SK-N-SH (cell line): Measurements from ENCODE around the gene DMKN. TPM values are rescaled to one million over a fixed set of nuclear protein-coding genes. Genes with fewer than 3 reads are reported as not detected.

Source experiments
- CTCF ChIA-PET: fragments of 300-600, 350-600 bp; formaldehyde crosslinking; extraction: SDS; loops from one replicate; lab custom pipeline; 2021; lab: Yijun Ruan, JAX
- POLR2A ChIA-PET: fragments of 350-600 bp; sonication (Branson Sonifier 250); formaldehyde crosslinking; extraction: SDS; loops from one replicate; lab custom pipeline; 2020; ENCODE audit warnings: antibody characterized with exemption, inconsistent platforms; lab: Yijun Ruan, JAX
- DNase-seq: peaks from one replicate; pipeline ENCODE4 v3.0.0; 2012
- H2AFZ ChIP-seq: fragments of 200-600 bp; sonication (generic); 2 replicates; pipeline ENCODE4 v1.8.1; 2016; ENCODE audit warnings: antibody characterized with exemption, mild to moderate bottlenecking, low read depth
- H3F3A ChIP-seq: fragments of 200-600 bp; sonication (generic); replicated peaks from 2 replicates; pipeline ENCODE3; 2016; ENCODE audit warnings: antibody characterized with exemption, mild to moderate bottlenecking; ENCODE audit not compliant: insufficient read depth
- H3K27ac ChIP-seq, 2 experiments: fragments of 200-500 bp in 1 of 2; fragments of 200-600 bp in 1 of 2; sonication (Bioruptor generic) in 1 of 2; sonication (generic), shearing (Covaris generic) in 1 of 2; 2 replicates each; pipeline versions ENCODE4 v1.5.1 to v1.6.1; 2014 to 2016; ENCODE audit warnings: low read depth in 2 of 2, inconsistent platforms in 1 of 2, low read length in 1 of 2, mild to moderate bottlenecking in 1 of 2, mixed read lengths in 1 of 2
- H3K27me3 ChIP-seq: fragments of 200-600 bp; sonication (generic), shearing (Covaris generic); 2 replicates; pipeline ENCODE4 v1.6.1; 2016; ENCODE audit warnings: mixed run types; ENCODE audit not compliant: insufficient read depth
- H3K36me3 ChIP-seq, 2 experiments: fragments of 200-500 bp in 1 of 2; fragments of 200-600 bp in 1 of 2; sonication (Bioruptor generic) in 1 of 2; sonication (generic) in 1 of 2; replicated peaks in 1 of 2; 2 replicates each; pipeline versions ENCODE3 to v1.5.1; 2014 to 2016; ENCODE audit warnings: low read length in 1 of 2, mild to moderate bottlenecking in 1 of 2; ENCODE audit not compliant: insufficient read depth in 2 of 2, control insufficient read depth in 1 of 2
- H3K4me1 ChIP-seq, 2 experiments: fragments of 200-500 bp in 1 of 2; fragments of 200-600 bp in 1 of 2; sonication (Bioruptor generic) in 1 of 2; sonication (generic), shearing (Covaris generic) in 1 of 2; 2 replicates each; pipeline versions ENCODE4 v1.5.1 to v1.6.1; 2014 to 2016; ENCODE audit warnings: low read depth in 1 of 2, low read length in 1 of 2, mixed run types in 1 of 2; ENCODE audit not compliant: insufficient read depth in 2 of 2, control insufficient read depth in 1 of 2
- H3K4me2 ChIP-seq: fragments of 200-600 bp; sonication (generic), shearing (Covaris generic); 2 replicates; pipeline ENCODE4 v1.6.1; 2017; ENCODE audit warnings: mixed run types
- H3K4me3 ChIP-seq, 2 experiments: fragments of 200-500 bp in 1 of 2; fragments of 200-600 bp in 1 of 2; sonication (Bioruptor generic) in 1 of 2; sonication (generic), shearing (Covaris generic) in 1 of 2; 2 replicates each; pipeline versions ENCODE4 v1.5.1 to v1.8.1; 2014 to 2016; ENCODE audit warnings: low read depth in 2 of 2, inconsistent platforms in 1 of 2, low read length in 1 of 2, mild to moderate bottlenecking in 1 of 2, mixed read lengths in 1 of 2, moderate library complexity in 1 of 2
- H3K79me2 ChIP-seq: fragments of 200-600 bp; sonication (generic); 2 replicates; pipeline ENCODE4 v1.8.1; 2017; ENCODE audit warnings: mild to moderate bottlenecking; ENCODE audit not compliant: insufficient read depth
- H3K9ac ChIP-seq: fragments of 200-600 bp; sonication (generic); 2 replicates; pipeline ENCODE4 v1.6.1; 2017; ENCODE audit warnings: mixed run types
- H3K9me2 ChIP-seq: fragments of 200-600 bp; sonication (generic); 2 replicates; pipeline ENCODE4 v1.6.1; 2017; ENCODE audit warnings: mixed run types
- H3K9me3 ChIP-seq: fragments of 200-600 bp; sonication (generic); 2 replicates; pipeline ENCODE4 v1.6.1; 2017; ENCODE audit warnings: mixed run types, mild to moderate bottlenecking, moderate library complexity
- H4K20me1 ChIP-seq: fragments of 200-600 bp; sonication (generic); 2 replicates; pipeline ENCODE4 v1.6.1; 2017; ENCODE audit warnings: mild to moderate bottlenecking, mixed run types; ENCODE audit not compliant: insufficient read depth
- ELF1 ChIP-seq: IDR thresholded peaks from 2 replicates; pipeline ENCODE4 v1.4.0; 2012
- FOSL2 ChIP-seq: IDR thresholded peaks from 2 replicates; pipeline ENCODE4 v1.4.0; 2012; ENCODE audit warnings: low read depth, mild to moderate bottlenecking, moderate library complexity, borderline replicate concordance
- FOXJ3 ChIP-seq: sonication (generic); formaldehyde crosslinking; IDR thresholded peaks from 2 replicates; pipeline ENCODE4 v1.5.1; 2020; ENCODE audit warnings: mild to moderate bottlenecking, missing genetic modification reagents
- FOXM1 ChIP-seq: IDR thresholded peaks from 2 replicates; pipeline ENCODE4 v1.4.0; 2012; ENCODE audit warnings: low read depth, mild to moderate bottlenecking
- JUND ChIP-seq: IDR thresholded peaks from 2 replicates; pipeline ENCODE4 v1.4.0; 2012
- MEF2A ChIP-seq: IDR thresholded peaks from 2 replicates; pipeline ENCODE4 v1.4.0; 2012; ENCODE audit warnings: low read depth, borderline replicate concordance
- MXI1 ChIP-seq: IDR thresholded peaks from 2 replicates; pipeline ENCODE4 v1.6.1; 2012; ENCODE audit warnings: mild to moderate bottlenecking, low read depth, low read length, improper control_type of control experiment
- NFIC ChIP-seq: IDR thresholded peaks from 2 replicates; pipeline ENCODE4 v1.4.0; 2012; ENCODE audit warnings: borderline replicate concordance
- POLR2AphosphoS5 ChIP-seq: IDR thresholded peaks from 2 replicates; pipeline ENCODE4 v1.6.1; 2012; ENCODE audit warnings: low read depth, low read length
- RAD21 ChIP-seq: IDR thresholded peaks from 2 replicates; pipeline ENCODE4 v1.6.1; 2012; ENCODE audit warnings: mild to moderate bottlenecking, low read length
- RXRA ChIP-seq: IDR thresholded peaks from 2 replicates; pipeline ENCODE4 v1.4.0; 2012; ENCODE audit warnings: low read depth, mild to moderate bottlenecking, borderline replicate concordance
- SIN3A ChIP-seq: IDR thresholded peaks from 2 replicates; pipeline ENCODE4 v1.6.1; 2012; ENCODE audit warnings: low read depth, mild to moderate bottlenecking, low read length, moderate library complexity, borderline replicate concordance
- SMC3 ChIP-seq: IDR thresholded peaks from 2 replicates; pipeline ENCODE4 v1.6.1; 2012; ENCODE audit warnings: low read depth, low read length, improper control_type of control experiment
- TAF1 ChIP-seq: IDR thresholded peaks from 2 replicates; pipeline ENCODE4 v1.6.1; 2012; ENCODE audit warnings: low read depth, mild to moderate bottlenecking, low read length, moderate library complexity, borderline replicate concordance
- TCF12 ChIP-seq: IDR thresholded peaks from 2 replicates; pipeline ENCODE4 v1.4.0; 2012
- WGBS: methylation state at CpG from one replicate; pipeline ENCODE4 v1.1.6; 2017; ENCODE audit warnings: low lambda C conversion rate; 5-methylcytosine and 5-hydroxymethylcytosine counted together
- polyA plus RNA-seq, 3 experiments: library from polyadenylated mRNA; depleted of rRNA; stranded (reverse); fragments of >200 nt; gene quantifications; 2 replicates each; pipeline ENCODE4 v1.2.3, GENCODE V29; 2012
- TF ChIP-seq, protein P1 (sequence below): fragments of 150-350 bp; IDR thresholded peaks from 2 replicates; pipeline ENCODE4 v1.6.1; 2017; ENCODE audit warnings: antibody characterized with exemption, low read length, low read depth, borderline replicate concordance
- TF ChIP-seq, protein P2 (sequence below): IDR thresholded peaks from 2 replicates; pipeline ENCODE4 v1.4.0; 2012; ENCODE audit warnings: low read depth
- TF ChIP-seq, protein P3 (sequence below): IDR thresholded peaks from 2 replicates; pipeline ENCODE4 v1.4.0; 2012; ENCODE audit warnings: low read depth, borderline replicate concordance
- TF ChIP-seq, protein P4 (sequence below): IDR thresholded peaks from 2 replicates; pipeline ENCODE4 v1.4.0; 2012; ENCODE audit warnings: low read depth, borderline replicate concordance

The DMKN gene
- polyA plus RNA-seq, 1 of the 3 experiments (the other 2 are of a cell fraction) = not detected

DNA sequence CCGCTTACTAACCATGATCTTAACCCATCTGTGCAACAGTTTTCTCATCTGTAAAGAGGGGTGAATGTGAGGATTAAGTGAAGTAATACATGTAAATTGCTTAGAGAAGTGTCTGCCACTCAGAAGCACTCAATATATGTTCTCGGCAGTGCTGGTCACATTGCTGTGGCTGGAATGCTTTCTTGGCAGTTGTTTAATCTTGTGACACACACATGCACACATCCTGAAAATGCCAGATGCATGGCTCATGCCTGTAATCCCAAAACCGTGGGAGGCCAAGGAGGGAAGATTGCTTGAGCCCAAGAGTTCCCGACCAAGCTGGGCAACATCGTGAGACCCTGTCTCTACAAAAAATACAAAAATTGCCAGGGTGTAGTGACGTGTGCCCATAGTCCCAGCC, 4.9 kb upstream of the DMKN start (continued):
- TF ChIP-seq, protein P1, sequence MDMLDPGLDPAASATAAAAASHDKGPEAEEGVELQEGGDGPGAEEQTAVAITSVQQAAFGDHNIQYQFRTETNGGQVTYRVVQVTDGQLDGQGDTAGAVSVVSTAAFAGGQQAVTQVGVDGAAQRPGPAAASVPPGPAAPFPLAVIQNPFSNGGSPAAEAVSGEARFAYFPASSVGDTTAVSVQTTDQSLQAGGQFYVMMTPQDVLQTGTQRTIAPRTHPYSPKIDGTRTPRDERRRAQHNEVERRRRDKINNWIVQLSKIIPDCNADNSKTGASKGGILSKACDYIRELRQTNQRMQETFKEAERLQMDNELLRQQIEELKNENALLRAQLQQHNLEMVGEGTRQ = no peak
- no peak for TF ChIP-seq RAD21
- no peak for TF ChIP-seq ELF1
- TF ChIP-seq RXRA = no peak
- peak; percentile 57; the same call in 1 of the 2 replicates for TF ChIP-seq FOSL2
- TF ChIP-seq MEF2A = no peak
- no peak for TF ChIP-seq SIN3A
- no peak; the same call in 1 of the 2 replicates for TF ChIP-seq TCF12
- TF ChIP-seq FOXJ3 = no peak
- TF ChIP-seq, protein P2, sequence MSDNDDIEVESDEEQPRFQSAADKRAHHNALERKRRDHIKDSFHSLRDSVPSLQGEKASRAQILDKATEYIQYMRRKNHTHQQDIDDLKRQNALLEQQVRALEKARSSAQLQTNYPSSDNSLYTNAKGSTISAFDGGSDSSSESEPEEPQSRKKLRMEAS = 0 out of 2 replicates have a peak, but pooled peaks have one; percentile 23

DNA sequence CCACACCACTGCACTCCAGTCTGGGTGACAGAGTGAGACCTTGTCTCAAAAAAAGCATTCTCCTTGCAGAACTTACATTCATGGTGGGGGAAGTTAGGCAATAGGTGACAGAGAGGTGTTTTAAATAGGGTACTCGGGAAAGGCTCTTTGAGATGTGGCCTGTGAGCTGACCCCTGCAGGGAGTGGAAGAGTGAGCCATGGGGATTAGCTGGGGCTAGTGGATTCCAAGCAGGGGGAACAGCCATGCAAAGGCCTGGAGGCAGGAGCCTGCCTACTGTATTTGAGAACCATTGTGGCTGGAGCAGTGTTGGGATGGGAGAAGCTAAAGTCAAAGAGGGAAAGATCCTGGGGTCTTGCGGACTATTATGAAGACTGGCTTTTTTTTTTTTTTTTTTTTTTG, 3.9 kb upstream of the DMKN start:
- no peak overlapping the region for H3K27ac ChIP-seq
- no peak for DNase-seq
- no peaks in the 10 kb centered on the region for H3K9me2 ChIP-seq
- no peaks in the 10 kb centered on the region for H3K9me3 ChIP-seq
- POLR2A ChIA-PET = no interaction called here
- TF ChIP-seq MXI1 (no peak), JUND (no peak), NFIC (no peak), FOXM1 (no peak), SMC3 (no peak), POLR2AphosphoS5 (no peak), TAF1 (no peak)
- TF ChIP-seq, protein P3, sequence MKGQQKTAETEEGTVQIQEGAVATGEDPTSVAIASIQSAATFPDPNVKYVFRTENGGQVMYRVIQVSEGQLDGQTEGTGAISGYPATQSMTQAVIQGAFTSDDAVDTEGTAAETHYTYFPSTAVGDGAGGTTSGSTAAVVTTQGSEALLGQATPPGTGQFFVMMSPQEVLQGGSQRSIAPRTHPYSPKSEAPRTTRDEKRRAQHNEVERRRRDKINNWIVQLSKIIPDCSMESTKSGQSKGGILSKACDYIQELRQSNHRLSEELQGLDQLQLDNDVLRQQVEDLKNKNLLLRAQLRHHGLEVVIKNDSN = no peak
- TF ChIP-seq, protein P4, sequence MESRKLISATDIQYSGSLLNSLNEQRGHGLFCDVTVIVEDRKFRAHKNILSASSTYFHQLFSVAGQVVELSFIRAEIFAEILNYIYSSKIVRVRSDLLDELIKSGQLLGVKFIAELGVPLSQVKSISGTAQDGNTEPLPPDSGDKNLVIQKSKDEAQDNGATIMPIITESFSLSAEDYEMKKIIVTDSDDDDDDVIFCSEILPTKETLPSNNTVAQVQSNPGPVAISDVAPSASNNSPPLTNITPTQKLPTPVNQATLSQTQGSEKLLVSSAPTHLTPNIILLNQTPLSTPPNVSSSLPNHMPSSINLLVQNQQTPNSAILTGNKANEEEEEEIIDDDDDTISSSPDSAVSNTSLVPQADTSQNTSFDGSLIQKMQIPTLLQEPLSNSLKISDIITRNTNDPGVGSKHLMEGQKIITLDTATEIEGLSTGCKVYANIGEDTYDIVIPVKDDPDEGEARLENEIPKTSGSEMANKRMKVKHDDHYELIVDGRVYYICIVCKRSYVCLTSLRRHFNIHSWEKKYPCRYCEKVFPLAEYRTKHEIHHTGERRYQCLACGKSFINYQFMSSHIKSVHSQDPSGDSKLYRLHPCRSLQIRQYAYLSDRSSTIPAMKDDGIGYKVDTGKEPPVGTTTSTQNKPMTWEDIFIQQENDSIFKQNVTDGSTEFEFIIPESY = no peak
- no peak overlapping the region for H2AFZ ChIP-seq
- CTCF ChIA-PET = interaction anchor here (2.3 kb wide), 1 partner anchor 164 kb away, joined by 5 read pairs; no protein-coding TSS in a partner anchor
- no peaks in the 10 kb centered on the region for H4K20me1 ChIP-seq
- H3K4me2 ChIP-seq = no peak overlapping the region
- H3K27me3 ChIP-seq = peaks cover 13% of the 10 kb centered on the region; the same call in 1 of the 2 replicates
- WGBS = 47% methylated on average over 2 of the region's 2 CpGs
- no peaks in the 10 kb centered on the region for H3K4me1 ChIP-seq
- no peak overlapping the region for H3K4me3 ChIP-seq
- no peaks in the 10 kb centered on the region for H3F3A ChIP-seq
- no peak overlapping the region for H3K9ac ChIP-seq
- no peaks in the 10 kb centered on the region for H3K36me3 ChIP-seq
- H3K79me2 ChIP-seq = no peaks in the 10 kb centered on the region
